HG03025 (cell line): ENCODE measurements around the gene C12orf60.

Experiments used
- ATAC-seq: cut with Tn5 transposase; IDR thresholded peaks from one replicate; pipeline ENCODE4 v1.9.1; 2021; ENCODE audit warnings: mild to moderate bottlenecking, moderate library complexity; ENCODE audit not compliant: unreplicated experiment, low FRiP score

C12orf60 gene

DNA sequence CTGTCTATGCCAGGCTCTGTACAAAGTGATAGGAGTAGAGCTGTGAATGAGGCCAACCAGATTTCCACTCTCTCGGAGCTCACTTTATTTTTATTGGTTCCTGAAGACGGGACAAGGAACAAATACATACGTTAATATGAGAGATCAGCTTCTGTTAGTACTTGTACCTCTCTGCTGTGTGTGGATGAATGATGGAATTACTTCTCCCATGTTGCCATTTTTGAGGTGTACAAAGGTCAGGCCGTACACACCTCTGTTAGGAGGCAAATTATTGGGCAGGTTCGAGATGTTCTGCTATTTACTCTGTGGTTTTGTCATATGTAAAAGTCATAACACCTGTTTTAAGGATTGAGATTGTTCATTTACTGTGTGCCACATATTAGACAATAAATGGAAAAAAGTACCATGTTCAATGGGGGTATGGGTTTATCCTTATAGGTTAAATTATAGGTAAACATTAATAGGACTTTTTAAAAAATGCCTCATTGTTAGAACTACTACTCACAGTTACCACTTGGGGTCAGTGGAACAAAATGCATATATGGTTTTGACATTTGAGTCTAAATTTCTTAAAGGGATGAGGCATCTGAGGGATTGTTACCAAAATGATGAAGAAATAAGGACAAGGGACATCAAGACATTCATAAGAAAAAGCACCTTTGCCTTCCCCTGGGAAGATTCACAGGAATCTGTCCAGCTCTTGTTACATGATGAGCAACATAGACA, 27.1 kb upstream of the C12orf60 start:
- ATAC-seq: no peak

DNA sequence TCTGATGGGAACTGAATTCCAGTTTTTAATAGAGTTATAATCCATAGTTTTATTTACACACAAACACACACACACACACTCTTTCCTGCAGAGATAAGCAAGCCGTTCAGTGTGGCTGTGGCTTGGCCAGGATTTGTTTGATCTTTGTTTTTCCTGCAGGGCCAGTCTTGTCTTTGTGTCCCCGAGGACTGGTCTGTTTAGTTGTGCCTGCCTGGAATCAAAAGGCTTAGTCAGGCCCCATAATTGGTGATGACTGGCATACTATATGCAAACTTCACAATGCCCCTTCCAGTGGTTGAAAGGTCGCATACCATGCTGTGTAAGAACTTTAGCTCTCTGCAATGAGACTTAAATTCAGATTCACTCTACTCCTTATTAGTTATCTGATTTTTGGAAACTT, 26.2 kb upstream of the C12orf60 start:
- ATAC-seq: no peak

DNA sequence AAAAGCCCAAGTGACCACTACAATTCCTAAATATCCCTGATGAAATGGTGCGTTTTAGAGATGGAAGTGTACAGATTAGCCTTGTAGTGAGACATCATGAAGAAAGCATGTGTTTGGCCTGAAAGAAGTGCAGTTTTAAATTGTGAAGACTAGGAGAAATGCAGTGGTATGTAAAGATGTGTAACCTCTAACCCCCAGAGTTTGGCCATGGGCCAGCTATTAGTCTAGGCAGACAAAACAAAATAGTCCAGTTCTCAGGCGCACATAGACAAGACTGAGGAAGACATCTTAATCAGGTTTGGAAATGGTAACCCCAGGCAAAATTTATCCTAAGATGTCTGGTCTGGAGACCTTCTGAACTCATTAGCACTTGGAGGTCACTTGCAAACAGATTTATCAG, 23.6 kb upstream of the C12orf60 start:
- no peak for ATAC-seq

DNA sequence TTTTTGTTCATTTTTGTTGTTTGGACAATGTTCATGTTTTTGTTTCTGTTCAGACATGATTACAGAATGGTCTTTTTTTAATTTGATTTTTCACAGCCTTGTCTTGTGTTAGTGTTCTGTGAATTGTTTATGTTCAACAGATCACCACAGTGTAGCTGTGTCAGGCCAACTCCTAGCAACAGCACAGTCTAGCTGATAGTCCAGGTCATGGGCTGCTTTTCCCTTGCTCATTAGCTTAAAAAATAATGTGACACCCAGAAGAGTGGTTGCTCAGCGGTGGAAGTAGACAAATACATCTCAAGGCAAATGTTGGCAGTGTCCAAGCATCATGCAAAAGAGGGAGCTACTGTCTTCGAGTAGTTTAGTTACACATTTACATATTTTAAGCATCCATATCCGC, 22.6 kb upstream of the C12orf60 start:
- no peak for ATAC-seq

DNA sequence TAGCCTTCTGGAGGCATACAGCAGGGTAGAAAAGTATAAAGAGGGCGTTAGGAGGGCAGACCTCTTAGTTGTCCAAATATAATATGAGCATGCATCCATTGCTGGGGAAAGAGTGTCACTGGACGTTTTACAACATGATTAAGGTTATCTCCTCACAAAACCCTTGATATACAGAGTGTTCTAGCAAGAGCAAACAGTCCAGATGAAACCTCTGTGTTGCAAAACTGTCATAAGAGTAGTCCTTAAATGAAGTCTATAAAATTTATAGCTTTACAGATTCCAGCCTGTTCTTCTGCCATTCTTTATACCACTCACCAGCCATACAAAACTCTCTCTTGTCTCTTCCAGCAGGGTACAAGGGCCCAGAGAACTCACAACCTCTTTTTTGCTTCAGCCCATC, 21.9 kb upstream of the C12orf60 start:
- no peak for ATAC-seq

DNA sequence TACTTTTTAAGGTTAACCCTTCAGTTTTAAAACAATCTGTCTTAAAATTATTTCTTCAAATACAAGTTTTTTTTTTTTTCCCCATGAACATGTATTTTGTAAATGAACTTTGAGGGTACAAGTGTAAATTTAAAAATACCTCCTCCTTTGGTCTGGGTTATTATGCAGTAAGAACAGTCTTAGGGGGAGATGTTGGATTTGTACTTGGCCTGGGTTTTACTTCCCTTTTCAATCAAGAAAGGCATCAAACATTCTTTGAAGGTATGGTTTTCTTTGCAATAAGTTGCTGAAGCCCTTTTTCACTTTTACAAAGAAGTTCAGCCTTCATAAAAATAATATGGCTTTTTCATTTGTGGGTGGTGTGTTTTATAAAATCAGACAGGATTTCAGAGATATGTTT, 20.7 kb upstream of the C12orf60 start:
- ATAC-seq: peak; percentile 71

DNA sequence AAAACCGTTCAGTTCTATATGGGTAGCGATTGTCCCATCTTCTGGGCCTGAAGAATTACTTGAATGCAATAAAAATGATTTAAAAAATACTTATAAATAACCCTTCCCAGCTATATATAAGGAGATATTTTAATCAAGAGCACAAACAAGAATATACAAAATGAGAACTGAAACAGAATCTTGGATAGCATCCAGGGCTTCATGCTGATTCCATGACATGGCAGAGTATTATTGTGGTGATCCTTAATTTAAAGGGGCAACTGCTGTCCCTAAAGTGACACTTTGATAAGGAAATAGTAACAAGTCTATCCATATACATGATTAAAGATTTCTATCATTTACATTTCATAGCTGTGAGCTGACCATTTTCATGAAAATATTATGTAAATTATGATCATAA, 19.0 kb upstream of the C12orf60 start:
- no peak for ATAC-seq

DNA sequence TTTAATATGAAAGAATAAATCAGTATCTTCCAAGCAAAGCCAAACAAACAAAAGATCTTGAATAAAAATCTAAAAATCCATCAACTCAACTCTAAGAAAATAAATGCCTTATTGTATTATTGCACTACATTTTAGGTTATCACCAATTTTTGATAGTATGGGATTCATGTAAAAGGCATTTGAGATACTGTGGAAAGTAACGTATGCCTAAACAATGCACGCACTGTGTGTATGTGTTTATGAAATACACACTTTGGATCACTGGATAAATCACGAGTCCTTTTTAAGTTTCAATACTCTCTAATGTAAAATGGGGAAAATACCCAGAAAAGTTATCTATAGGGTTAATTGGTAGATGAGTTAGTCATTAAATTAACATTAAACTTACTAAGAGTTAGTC, 17.9 kb upstream of the C12orf60 start:
- no peak for ATAC-seq

DNA sequence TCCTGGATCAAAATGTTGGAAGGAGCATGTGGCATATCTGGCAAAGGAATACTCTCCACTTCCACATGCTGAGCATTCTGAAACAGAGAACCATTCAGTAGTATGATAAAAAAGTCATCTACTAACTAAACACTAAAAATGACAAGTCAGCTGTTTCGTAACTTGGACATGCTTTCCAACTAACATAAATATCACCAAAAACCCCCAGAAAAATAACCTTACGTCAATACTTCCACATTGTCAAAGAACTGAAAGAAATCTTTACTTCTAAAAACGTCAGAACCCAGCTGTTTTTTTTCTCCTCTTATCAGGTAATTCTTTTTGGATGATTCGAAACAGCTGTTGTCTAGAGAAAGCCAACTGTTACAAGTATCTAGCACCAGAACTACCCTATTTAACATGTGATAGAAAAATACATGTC, 8.4 kb upstream of the C12orf60 start:
- no peak for ATAC-seq

DNA sequence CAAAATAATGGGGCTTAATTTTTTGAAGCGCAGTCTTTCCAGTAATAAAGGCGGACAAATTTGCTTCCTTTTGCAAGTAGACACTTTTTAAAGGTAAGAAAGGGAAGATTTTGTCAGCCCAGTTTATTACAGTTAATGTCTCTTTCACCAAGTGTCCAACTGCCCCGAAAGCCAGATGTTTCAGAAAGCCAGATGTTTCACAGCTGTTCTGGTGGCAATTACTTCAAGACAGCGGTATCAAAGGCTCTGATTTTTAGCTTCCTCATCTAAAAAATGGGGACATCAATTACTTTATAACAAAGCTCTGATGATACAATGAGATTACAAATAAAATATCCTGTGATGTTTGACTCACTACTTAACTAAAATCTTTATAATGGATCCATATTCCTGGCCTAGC, 1.2 kb upstream of the C12orf60 start:
- no peak for ATAC-seq

DNA sequence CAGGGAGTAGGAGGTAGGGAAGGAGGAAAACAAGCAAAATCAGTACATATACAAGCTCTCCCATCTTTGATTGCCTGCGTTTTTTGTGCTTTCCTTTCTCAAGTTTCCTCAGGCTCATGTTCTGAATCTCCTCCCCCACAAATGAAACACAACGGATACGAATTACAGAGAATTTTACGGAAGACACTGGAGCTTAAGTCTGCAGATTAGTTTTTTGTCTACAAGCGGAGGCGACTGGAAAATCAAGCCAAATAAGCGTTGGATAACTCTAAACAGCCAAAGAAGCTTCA, 804 bp upstream of the C12orf60 start:
- ATAC-seq: no peak

DNA sequence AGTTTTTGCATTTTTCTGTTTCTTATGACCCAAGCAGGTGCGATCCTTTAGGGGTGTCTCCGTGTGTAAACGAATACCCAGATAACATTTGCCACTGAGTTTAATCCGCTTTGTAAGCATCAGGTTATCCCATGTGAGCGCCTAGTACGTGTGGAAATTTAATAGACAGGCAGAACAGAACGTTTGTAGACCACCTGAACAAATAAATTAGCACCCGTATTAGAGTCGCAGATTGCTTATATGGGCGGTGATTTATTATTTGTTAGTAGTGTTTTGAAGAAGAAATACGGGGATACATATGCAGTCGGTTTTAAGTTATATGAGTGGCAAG, 325 bp downstream of the C12orf60 start:
- peak; percentile 4 for ATAC-seq

DNA sequence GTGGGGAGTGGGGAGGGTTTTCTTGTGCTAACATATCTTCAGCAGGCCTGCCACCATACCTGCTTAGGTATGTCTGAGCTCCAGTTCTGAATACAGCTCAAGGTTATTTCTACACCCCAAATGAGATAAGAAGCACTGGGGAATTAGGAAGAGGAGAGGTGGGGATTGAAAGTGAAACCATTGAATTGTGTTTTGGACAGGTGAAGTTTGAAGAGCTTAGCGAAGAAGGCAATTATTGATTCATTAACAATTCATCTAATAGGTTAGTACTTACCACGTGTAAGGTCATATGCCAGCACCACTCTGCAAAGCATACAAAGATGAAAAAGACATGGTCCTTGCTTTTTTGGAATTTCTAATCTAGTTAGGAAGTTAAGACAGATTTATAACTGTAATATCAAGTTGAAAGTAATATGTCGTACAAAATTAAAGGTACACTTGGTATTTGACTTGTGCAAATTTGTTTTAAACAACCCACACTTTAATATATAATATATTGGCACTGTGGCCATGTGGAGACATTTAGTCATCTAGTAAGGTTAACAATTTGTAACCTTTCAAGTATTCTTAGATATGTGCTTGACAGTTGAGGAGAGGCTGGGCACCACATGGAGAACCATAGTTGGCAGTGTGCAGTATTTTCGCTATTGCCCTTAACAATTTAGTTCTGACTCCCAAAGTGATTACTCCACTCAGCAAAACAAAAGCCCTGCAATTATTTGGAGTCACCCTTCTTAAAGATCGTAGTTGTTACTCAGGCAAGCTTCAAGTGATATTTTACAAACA, 6.9 kb downstream of the C12orf60 start:
- ATAC-seq: no peak

DNA sequence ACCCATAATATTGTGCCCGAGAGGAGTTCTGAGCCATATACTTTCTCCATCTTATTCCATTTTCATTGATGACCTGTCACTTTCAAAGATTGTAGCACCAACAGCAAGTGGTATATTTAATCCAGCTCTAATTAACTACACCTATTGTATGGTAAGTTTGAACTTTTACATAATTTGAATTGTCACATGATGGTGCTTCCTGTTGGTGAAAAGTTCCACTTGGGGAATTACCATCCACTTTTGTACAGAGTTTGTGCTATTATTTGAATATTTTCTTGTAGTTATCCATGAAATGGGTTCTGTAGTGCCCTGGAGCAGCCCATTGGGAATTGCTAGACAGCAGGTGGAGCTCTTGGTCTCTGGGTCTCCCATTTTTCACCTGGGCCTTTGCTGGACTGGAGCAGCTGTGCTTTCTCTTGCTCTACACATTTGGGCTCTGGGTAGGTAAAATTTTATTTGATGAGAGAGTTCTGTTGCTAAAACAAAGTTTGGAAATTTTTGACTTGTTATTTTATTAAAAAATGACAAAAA, 7.5 kb downstream of the C12orf60 start:
- ATAC-seq: no peak

DNA sequence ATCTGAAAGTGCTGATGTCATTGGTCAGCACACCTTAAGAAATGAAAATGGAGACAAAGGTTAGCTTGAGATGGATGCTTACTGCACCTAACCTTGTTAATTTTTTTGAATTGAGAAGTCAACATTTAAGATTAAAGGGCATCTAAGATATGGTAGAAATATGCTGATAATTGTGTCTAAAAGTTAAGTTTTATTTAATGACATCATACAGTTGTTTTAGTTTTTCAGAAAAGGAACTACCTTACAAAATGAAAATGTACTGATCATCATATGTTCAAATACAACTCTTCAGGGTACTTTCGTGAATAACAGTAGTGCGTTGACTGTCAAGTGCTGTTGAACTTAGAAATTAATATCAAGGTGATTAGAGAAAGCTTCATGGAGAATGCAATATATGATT, 8.0 kb downstream of the C12orf60 start:
- no peak for ATAC-seq

DNA sequence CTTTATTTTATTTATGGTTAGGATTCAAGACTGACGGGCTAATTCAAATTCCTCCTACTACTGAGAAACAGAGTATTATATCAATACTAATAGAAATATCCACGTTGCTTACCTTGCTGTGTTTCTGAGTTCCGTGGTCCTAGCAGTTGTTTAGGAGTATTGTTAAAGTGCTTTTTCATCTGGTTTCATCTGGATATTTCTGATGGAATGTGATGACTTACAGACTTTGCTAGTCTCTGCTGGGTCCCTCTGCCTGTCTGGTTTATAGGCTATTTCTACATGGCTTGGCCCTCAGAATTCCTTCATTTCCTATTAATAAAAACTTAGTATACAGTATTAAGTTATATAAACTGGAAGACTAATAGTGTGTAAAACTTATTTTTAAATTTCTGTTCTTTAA, 10.5 kb downstream of the C12orf60 start, which contains the start of gene SMCO3:
SMCO3 (minus strand) TSS at position 169 of the 400 bp plus-strand sequence. CDS start 7,502 bp downstream, outside the sequence.
- ATAC-seq: no peak

DNA sequence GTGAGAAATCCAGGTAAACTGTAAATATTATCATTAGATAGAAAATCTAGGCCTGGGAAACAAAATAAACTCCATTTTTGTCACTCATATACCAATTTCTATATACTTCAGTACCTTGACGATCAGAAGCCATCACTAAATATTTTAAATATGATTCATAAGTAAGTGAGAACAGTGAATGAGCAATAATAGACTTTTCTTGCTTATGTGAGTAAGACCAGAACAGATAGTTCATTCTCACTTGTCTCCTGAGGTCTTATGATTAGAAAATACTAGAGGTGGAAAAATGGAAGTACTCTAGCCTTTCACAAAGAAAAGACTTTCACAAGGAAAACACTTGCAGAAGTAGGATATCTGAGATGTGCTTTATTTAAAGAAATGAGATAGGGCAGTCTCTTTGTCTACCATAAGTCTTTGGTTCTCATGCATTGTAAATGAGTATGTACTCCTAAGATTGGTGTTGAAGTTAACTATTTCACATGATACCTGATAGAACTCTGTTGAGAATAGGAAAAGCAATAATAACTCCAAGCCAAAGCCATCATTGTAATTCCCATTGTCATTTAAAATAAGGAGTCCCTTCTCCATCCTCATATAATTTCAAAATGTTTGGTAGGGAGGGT, 20.7 kb downstream of the C12orf60 start:
- no peak for ATAC-seq

DNA sequence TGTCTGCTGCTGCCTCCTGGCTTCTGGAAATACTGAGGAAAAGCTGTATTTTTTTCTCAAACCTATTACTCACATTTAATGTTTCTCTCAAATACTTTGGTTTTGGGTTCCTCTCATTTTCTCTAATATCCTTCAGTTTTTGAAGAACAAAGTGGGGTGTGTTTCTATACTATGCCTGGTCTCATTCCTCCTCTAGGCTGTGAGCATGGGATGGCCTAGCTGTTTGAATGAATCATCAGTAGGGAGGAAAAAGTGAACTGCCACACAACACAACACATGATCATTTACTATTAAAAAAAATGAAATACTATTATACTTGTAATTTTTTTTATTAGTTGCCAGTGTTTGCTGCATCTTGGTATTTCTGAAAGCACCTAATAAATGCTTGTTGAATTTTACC, 21.8 kb downstream of the C12orf60 start:
- ATAC-seq: no peak

DNA sequence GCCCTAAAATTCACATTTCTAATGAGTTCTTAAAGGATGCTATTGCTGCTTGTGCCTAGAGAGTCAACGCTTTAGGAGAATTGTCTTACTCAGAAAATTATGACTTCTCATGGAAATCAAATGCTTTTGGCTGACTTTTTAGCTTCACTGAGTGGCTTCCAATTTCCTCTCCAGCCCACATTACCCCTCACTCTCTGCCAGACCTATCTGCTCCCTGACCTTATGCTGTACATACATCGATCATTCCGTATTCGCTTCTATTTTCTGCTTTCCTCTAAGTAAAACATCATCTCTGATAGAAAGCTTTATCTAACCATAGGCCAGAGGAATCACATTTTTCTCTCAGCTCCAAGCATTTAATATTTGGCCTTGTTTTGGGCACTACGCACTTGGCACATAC, 23.0 kb downstream of the C12orf60 start:
- no peak for ATAC-seq

DNA sequence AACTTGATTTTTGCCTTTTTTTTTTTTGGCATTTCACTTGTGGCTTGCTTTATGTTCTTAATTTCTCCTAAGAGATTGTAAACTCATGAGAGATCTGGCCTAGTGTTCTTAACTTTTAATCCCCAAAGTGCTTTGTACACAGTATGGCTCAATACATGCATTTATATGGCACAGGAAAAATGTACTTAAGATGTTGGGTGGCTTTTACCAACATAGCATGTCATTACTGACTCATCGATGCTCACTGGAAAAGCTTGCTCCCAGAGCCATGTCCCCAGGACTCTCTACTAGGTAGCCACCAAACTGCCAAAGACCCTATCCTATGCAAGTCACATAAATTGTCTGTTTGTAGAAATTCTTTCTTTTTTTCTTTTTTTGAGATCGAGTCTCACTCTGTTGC, 23.6 kb downstream of the C12orf60 start:
- no peak for ATAC-seq

DNA sequence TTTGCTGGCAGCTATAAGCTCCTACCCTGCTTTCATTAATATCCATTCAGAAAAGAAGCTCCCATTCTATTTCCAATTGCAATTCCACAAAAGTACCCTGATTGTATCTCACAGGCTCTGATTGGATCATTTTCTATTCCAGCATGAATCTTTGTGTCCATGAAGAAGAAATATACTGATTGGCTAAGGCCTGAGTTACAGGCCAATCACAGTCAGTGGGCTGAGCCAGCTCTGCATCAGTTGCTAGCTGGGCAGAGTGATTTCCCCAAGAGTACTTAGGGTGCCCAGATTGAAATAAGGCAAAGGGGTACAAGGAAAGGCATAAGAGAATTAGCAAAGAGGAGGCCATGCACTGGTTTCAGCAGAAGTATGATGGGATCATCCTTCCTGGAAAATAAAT, 25.4 kb downstream of the C12orf60 start:
- peak; percentile 71 for ATAC-seq

DNA sequence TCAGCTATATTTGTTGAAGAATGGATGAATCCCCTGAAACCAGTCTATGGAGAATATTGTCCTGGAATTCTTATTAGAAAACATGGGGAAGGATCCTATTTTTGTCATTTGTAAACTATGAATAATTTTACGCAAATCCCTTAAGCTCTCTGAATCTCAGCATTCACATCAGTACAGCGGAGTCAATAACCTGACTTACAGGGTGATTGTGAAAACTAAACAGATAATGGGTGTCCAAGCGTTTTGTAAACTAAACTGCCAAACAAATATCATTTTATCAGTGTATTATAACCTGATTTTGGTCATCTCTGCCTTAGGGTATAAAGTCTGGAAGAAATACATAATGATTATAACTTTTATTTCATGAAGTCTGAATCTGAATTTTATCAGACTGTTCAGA, 29.9 kb downstream of the C12orf60 start:
- no peak for ATAC-seq
